GM21390 (cell line): ENCODE measurements around the gene KCNJ1.

Experiments
- ATAC-seq: cut with Tn5 transposase; IDR thresholded peaks from one replicate; pipeline ENCODE4 v1.9.1; 2021; ENCODE audit not compliant: unreplicated experiment

KCNJ1 gene

GRCh38 chr11:128882451-128882850, 15.4 kb upstream of the KCNJ1 start:
- ATAC-seq: no peak

- ATAC-seq: no peak
Measured at GRCh38 chr11:128881221-128881620, 14.1 kb upstream of the KCNJ1 start.

GRCh38 chr11:128879817-128880216, 12.7 kb upstream of the KCNJ1 start:
- ATAC-seq: no peak

- no peak for ATAC-seq
Measured at GRCh38 chr11:128878455-128878854, 11.4 kb upstream of the KCNJ1 start.

GRCh38 chr11:128877726-128878125, 10.6 kb upstream of the KCNJ1 start:
- ATAC-seq: no peak

- ATAC-seq: no peak
Measured at GRCh38 chr11:128876133-128876650, 9.1 kb upstream of the KCNJ1 start.

- no peak for ATAC-seq
Measured at GRCh38 chr11:128874427-128874826, 7.3 kb upstream of the KCNJ1 start.

- ATAC-seq: no peak
Measured at GRCh38 chr11:128872594-128872993, 5.5 kb upstream of the KCNJ1 start.

GRCh38 chr11:128872094-128872493, 5.0 kb upstream of the KCNJ1 start:
- no peak for ATAC-seq

GRCh38 chr11:128871168-128871610, 4.1 kb upstream of the KCNJ1 start:
- ATAC-seq: no peak

GRCh38 chr11:128868841-128869671, 2.0 kb upstream of the KCNJ1 start:
- ATAC-seq: no peak

- no peak for ATAC-seq
Measured at GRCh38 chr11:128865490-128865889, 1.6 kb downstream of the KCNJ1 start.

GRCh38 chr11:128862908-128863660, 4.0 kb downstream of the KCNJ1 start:
- ATAC-seq: no peak

GRCh38 chr11:128862406-128862805, 4.7 kb downstream of the KCNJ1 start:
- no peak for ATAC-seq

GRCh38 chr11:128860571-128861361, 6.3 kb downstream of the KCNJ1 start:
- ATAC-seq: no peak

GRCh38 chr11:128859563-128860441, 7.3 kb downstream of the KCNJ1 start:
- ATAC-seq: peak; percentile 89

- no peak for ATAC-seq
Measured at GRCh38 chr11:128857341-128857740, 9.8 kb downstream of the KCNJ1 start.

- no peak for ATAC-seq
Measured at GRCh38 chr11:128856241-128856640, 10.9 kb downstream of the KCNJ1 start.

GRCh38 chr11:128854841-128855240, 12.3 kb downstream of the KCNJ1 start:
- no peak for ATAC-seq

- no peak for ATAC-seq
Measured at GRCh38 chr11:128853559-128853958, 13.5 kb downstream of the KCNJ1 start.
